ENCODE measurements around the gene NEDD8. TPM values are rescaled to one million over a fixed set of nuclear protein-coding genes. Genes with fewer than 3 reads are reported as not detected.

NEDD8 gene
- total RNA-seq, 2 experiments from 2014 or later = 167 to 172 TPM

DNA sequence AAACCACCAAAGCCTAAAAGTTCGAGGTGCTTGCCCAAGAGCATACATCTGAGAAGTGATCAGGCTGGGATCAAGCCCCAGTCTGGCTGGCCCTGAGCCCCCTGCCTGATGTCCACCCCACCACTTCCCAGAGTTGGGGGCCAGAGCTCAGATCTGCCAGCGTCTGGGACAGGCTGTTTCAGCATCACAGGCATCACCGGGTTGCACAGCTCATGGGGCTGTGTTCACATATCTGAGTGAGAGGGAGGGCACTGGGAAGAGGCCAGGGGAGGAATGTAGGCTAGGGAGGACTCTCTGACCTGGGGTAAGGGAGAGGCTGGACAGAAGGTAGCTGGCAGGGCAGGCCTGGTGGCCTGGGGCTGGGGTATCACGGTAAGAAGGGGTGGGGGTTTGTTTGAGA is 24.8 kb upstream of the NEDD8 start:
- H3K36me3 Mint-ChIP-seq (ENCODE audit: low read depth) = no peaks in the 10 kb centered on the region
- no peak overlapping the region for H3K4me3 Mint-ChIP-seq
- H3K27me3 Mint-ChIP-seq = no peaks in the 10 kb centered on the region
- ChIA-PET CTCF (interaction anchor here (3.8 to 27.8 kb wide), 2 partner anchors 14 to 44 kb away, joined by 16 to 873 read pairs; partner anchors contain the start of genes CIDEB, DHRS1, LTB4R and LTB4R2), POLR2A (interaction anchor here (0.7 to 4.4 kb wide), 5 partner anchors 10 to 54 kb away, joined by 3 to 21 read pairs (median 3); partner anchors contain the start of gene RABGGTA)
- H3K4me1 Mint-ChIP-seq (ENCODE audit: low read depth) = no peaks in the 10 kb centered on the region
- ATAC-seq = no peak
- intact Hi-C loops (cut with micrococcal nuclease) = no loop called here
- no peak overlapping the region for H3K27ac Mint-ChIP-seq
- no peaks in the 10 kb centered on the region for H3K9me3 Mint-ChIP-seq
- no peak for DNase-seq
- TF ChIP-seq, protein P1, sequence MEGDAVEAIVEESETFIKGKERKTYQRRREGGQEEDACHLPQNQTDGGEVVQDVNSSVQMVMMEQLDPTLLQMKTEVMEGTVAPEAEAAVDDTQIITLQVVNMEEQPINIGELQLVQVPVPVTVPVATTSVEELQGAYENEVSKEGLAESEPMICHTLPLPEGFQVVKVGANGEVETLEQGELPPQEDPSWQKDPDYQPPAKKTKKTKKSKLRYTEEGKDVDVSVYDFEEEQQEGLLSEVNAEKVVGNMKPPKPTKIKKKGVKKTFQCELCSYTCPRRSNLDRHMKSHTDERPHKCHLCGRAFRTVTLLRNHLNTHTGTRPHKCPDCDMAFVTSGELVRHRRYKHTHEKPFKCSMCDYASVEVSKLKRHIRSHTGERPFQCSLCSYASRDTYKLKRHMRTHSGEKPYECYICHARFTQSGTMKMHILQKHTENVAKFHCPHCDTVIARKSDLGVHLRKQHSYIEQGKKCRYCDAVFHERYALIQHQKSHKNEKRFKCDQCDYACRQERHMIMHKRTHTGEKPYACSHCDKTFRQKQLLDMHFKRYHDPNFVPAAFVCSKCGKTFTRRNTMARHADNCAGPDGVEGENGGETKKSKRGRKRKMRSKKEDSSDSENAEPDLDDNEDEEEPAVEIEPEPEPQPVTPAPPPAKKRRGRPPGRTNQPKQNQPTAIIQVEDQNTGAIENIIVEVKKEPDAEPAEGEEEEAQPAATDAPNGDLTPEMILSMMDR (IDR thresholded peaks at IDR 0.05) = no peak

DNA sequence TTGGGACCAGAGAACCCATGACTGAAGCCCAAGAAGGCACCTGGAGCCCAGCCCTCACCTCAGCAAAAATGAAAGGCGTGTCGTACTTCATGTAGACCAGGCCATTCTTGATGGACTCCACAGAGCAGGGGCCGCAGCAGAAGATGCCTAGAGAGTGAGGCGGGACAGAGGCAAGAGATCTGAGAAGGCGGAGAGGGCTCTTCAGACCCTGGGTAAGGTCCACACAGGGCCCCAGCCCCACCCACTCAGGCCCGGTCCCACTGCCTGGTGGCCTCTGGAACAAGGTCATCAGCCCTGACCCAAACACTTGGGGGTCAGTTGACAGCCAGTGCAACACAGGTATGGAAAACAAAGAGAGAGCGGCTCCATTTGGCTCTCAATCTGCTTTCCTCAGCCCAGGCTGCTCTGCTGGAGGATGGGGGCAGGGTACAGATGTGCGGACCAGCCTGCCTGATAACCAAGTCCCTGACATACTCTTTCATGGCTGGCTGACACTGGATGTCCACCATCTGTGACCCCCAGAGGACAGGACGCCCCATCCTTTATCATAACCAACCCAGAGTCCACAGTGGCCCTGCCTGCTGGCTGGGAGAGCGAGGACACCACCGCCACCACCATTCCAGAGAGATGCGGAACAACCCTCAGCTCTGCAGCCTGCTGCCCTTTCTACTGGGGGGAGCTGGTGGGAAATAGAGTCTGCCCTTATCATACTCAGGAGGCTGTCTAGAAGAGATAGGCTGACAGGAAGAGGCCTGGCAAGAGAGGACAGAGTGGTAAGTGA is 24.0 kb upstream of the NEDD8 start:
- POLR2A ChIA-PET = interaction anchor here (1.0 to 4.4 kb wide), 3 partner anchors 10 to 33 kb away, joined by 3 to 21 read pairs (median 4); partner anchors contain the start of gene RABGGTA
- Mint-ChIP-seq H3K9me3 (no peaks in the 10 kb centered on the region), H3K27ac (no peak overlapping the region), H3K4me1 (ENCODE audit: low read depth) (no peaks in the 10 kb centered on the region), H3K36me3 (ENCODE audit: low read depth) (no peaks in the 10 kb centered on the region), H3K4me3 (no peak overlapping the region), H3K27me3 (no peaks in the 10 kb centered on the region)
- intact Hi-C loops (cut with micrococcal nuclease) = no loop called here
- CTCF ChIA-PET = interaction anchor here (3.8 to 27.8 kb wide), 2 partner anchors 13 to 45 kb away, joined by 16 to 873 read pairs; partner anchors contain the start of genes CIDEB, DHRS1, LTB4R and LTB4R2
- ATAC-seq (no peak), DNase-seq (no peak)
- TF ChIP-seq, protein P1 (IDR thresholded peaks at IDR 0.05) = no peak

DNA sequence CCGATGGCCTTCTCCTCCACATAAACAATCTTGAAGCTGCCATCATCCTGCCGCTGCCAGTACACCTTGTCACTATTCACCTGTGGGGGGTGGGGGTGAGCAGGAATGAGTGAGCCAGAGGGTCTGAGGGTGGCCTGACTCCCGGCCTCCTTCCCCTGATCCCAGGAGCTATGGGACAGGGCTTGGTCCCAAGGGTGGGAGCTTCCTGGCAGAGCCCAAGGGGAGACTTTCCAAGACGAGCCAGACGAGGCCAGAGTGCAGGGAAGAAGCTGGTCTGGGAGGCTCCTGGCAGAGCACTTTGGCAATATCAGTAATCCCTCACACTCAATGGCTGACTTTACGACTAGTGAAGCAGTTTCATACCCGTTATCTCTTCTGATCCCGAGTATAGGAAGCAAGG is 23.3 kb upstream of the NEDD8 start:
- TF ChIP-seq, protein P1 (IDR thresholded peaks at IDR 0.05) = no peak
- Mint-ChIP-seq H3K27ac (no peak overlapping the region), H3K27me3 (no peaks in the 10 kb centered on the region), H3K36me3 (ENCODE audit: low read depth) (no peaks in the 10 kb centered on the region), H3K4me3 (no peak overlapping the region), H3K9me3 (no peaks in the 10 kb centered on the region), H3K4me1 (ENCODE audit: low read depth) (peaks cover 3% of the 10 kb centered on the region)
- DNase-seq = no peak
- ChIA-PET CTCF (interaction anchor here (3.8 to 27.8 kb wide), 2 partner anchors 13 to 45 kb away, joined by 16 to 873 read pairs; partner anchors contain the start of genes CIDEB, DHRS1, LTB4R and LTB4R2), POLR2A (interaction anchor here (1.0 to 4.4 kb wide), 3 partner anchors 11 to 34 kb away, joined by 3 to 21 read pairs (median 4); partner anchors contain the start of gene RABGGTA)
- no peak for ATAC-seq
- intact Hi-C loops (cut with micrococcal nuclease) = no loop called here

DNA sequence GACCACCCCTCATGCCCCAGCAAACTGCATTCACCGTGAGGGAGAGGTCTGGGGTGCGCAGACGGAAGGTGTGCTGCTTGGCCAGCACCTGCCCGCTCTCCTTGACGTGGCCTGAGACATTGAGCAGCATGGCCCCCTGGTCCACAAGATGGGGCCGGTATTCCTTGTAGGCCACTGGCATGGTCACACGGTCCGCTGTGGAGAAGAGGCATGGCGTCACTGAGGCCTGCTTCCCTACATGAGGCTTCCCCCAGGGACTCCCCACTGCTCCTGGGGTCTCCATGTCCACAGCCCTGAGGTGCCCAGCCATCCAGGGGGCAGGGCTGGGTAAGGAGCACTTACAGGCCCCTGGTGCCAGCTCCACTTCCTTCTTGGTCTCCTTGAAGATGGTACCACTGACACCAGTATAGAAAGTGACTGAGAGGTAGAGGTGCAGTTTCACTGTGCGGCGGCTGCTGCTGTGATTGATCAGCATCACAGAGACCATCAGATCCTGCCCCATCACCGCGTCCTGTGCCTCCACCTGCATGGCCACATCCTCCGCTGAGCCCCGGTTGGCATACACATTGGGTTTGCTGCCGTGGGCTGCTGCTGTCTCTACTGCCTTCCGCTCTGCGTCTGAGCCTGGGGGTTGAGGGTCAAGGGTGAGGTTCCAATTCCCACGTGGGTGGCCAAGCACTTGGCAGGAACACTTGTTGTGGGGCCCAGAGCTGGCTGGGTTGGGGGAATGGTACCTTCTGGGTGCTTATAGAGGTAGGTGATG is 22.6 kb upstream of the NEDD8 start:
- POLR2A ChIA-PET = interaction anchor here (1.0 to 4.4 kb wide), 3 partner anchors 11 to 34 kb away, joined by 3 to 21 read pairs (median 4); partner anchors contain the start of gene RABGGTA
- no peaks in the 10 kb centered on the region for H3K36me3 Mint-ChIP-seq (ENCODE audit: low read depth)
- H3K4me1 Mint-ChIP-seq (ENCODE audit: low read depth) = peaks cover 8% of the 10 kb centered on the region
- H3K27ac Mint-ChIP-seq = no peak overlapping the region
- no peaks in the 10 kb centered on the region for H3K9me3 Mint-ChIP-seq
- H3K4me3 Mint-ChIP-seq = no peak overlapping the region
- DNase-seq = no peak
- no peak for ATAC-seq
- TF ChIP-seq, protein P1 (IDR thresholded peaks at IDR 0.05) = no peak
- CTCF ChIA-PET = interaction anchor here (3.8 to 27.8 kb wide), 2 partner anchors 12 to 46 kb away, joined by 16 to 873 read pairs; partner anchors contain the start of genes CIDEB, DHRS1, LTB4R and LTB4R2
- no peaks in the 10 kb centered on the region for H3K27me3 Mint-ChIP-seq
- intact Hi-C loops (cut with micrococcal nuclease) = no loop called here

All from activated CD8-positive, alpha-beta T cell treated with anti-CD3 and anti-CD28 coated beads for 36 hours (primary cell).